Activated CD8-positive, alpha-beta memory T cell treated with anti-CD3 and anti-CD28 coated beads, Interleukin-2, amount 50 U/mL, for 24 hours (primary cell): ENCODE measurements around the gene OPN1MW2.
"Not testable (repeated sequence)": the region's sequence is repeated elsewhere in the genome, so short reads cannot be mapped to it uniquely, and the experiment has no call there.

Source experiments
- DNase-seq: peaks from one replicate; pipeline ENCODE4 v3.0.0-alpha.2; 2020; ENCODE audit errors: extremely low read depth

OPN1MW2 gene

GRCh38 chrX:154269245-154269644, 49.7 kb downstream of the OPN1MW2 start:
- not testable (repeated sequence) for DNase-seq
